ENCODE results near the gene LMOD3. TPM values are rescaled to one million over a fixed set of nuclear protein-coding genes. Genes with fewer than 3 reads are reported as not detected.

LMOD3 gene
- total RNA-seq: not detected in 2 replicates

DNA sequence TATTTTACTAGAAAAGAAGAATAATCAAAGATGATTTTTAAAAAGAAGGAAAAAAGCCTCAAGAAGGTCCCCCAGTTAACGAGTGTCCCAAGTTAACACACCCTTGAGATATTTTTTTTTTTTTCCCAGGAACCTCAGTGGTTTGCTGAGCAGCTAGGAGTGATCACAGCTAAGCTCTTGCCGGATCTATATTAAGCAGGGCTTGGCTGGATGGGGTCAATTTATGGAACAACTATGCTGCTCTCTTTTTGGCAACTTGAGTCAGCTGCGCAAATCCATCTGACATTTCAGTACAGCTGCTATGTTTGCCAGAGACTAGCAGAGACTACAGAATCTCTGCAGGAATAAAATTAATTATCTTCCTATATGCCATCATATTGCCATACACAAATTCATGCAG is at the start of gene LMOD3:
TSS of gene LMOD3 (minus strand) at position 193 of the 400 bp plus-strand sequence. CDS start 209 bp downstream, outside the sequence.
- no peak for DNase-seq (ENCODE audit: low read depth)

DNA sequence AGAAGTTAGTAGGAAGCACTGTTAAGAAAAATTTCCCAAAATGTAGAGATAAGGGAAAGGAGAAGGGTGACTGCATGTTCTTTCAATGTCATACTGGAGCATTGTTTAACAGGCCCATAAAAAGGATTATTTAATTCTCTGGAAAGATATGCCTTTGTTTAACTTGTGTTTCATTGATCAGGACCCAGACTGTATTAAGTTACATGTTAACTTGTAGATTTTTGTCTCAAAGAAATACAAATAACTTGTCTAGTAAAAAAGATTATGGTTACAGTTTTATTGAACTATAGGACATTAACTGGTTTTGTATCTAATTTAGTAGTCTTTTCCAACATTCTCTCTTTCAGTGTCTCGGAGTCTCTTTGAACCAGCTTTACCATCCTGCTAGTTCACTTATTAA is 49.7 kb upstream of the LMOD3 start:
- no peak for DNase-seq (ENCODE audit: low read depth)

DNA sequence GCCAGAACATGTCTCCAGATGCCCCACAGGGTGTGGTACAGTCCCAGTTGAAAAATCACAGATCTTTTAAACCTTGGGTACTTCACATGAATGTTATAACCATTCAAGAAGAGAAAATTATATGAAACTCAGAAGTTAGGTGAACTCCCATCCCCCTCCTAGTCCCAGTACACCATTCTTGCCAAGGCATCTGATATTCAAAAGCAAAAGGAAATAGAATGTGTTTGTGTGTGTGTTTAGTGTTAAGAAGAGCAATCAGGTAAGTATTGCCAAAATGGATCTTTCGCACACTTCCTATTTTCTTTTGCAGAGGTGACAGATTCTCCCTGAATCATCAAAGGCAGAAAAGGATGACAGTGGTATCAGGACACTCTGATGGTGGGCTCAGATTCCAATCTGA is 44.1 kb upstream of the LMOD3 start:
- no peak for DNase-seq (ENCODE audit: low read depth)

DNA sequence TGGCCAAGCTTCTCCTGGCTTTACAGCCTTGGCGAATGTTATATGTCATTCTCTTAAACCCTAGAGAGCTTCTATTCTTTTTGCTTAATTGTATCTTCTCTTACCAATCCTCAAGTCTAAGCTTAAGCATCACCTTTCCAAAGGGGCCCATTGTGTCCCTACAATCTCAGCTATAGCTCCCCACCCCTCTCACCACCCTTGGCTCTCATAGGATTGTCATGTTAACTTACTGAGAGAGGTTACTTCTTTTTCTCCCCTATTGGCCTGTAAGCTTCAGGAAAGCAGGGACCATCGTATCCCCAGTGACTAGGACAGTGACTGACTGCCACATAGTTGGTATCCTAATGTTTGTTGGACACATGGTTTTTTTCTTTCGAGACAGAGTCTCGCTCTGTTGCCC is 43.3 kb upstream of the LMOD3 start:
- DNase-seq (ENCODE audit: low read depth): no peak

DNA sequence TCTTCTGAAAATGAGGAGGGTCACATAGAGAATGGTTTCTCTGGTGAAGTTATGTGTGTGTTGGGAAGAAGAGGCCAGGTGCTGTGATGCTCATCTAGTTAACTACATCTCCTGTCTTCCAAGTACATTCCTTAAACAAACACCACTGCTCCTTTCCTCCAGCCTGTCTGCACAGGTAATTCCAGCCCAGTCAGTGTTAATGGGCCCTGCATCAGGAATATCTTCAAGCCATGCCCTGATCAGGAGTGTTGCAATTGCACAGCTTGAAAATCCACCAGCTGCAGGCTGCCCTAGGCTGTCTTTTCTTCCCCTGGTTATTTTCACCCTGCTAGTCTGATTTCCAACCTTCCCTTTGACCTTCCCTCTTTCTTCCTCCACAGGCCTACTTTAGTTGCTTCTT is 41.9 kb upstream of the LMOD3 start:
- no peak for DNase-seq (ENCODE audit: low read depth)

DNA sequence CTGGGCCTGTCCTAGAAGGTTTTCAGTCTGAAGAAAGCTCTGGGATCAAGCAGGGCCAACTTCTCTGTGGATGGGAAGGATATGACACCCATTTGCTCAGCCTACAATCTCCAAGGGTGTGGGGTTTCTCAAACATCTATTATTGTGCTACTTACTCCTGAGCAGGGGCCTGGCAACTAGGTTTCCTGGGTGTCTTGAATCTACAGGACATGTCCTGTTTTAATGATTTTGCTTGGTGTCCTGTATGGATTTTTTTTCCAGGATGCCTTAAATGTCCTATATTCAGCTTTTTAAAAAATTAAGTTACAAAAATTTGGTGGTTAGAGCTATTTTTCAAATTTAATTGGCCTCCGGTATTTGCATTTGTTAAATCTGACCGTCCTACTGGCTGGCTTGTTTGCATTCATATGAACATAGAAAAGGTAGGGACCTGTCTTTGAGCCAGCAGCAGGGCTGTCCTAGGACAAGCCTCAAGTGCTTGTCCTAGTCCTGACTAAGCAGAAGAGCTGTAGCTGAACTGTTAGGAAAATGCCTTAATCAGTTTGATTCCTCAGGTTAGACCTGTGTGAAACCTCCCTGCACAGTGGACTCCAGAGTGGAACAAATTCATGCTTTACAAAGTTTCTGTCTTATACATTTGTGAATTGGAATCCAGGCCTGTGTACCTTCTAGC is 40.0 kb upstream of the LMOD3 start:
- no peak for DNase-seq (ENCODE audit: low read depth)

DNA sequence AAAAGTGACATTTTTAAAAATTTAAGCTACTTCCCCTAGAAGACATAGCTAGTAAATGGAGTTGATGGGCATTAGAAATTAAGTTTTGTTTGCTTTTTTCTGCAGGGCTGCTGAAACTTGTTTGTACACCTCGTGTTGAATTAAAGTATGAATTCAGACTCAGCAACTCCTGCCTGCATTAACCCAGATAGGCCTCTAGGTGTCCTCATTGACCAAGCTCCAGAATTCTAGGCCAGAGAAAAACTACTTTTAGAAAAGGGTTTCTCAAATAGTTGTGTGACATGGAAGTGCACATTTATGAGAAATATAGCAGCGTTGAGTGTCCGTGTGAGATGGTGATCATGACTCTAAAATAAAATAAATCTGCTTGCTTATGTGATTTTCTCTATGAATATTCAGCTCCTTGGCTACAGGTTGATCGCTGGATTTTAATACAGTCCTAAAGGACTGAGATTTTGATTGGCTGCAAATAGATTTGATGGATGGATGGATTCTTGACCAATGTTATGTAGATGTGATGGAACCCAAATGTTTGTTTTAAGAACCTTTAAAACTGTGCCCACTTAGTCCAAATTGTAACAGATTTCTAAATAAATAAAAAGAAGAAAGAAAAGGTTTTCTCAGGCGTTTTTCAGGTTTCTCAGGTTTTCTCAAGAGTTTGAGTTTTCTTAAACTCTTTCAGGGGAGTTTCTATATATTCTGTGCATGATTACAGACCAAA is 39.4 kb upstream of the LMOD3 start:
- peak; percentile 45 for DNase-seq (ENCODE audit: low read depth)

DNA sequence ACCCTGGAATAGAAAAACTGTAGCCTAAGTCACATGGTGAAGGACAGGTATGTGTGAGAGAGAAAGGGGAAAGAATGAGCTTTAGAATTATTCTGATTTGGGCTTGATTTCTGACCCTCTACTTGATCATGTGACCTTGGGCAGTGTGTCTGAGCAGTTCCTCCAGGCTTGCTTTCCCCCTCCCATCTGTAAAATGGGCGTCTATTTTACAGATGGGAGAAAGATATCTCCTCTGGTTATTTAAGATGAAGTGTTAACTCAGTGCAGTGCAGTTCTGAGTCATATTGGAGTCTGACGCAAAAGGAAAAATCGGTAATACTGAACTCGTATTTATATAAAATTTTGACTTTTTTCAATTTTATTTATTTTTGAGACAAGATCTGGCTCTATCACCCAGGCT is 38.1 kb upstream of the LMOD3 start:
- no peak for DNase-seq (ENCODE audit: low read depth)

DNA sequence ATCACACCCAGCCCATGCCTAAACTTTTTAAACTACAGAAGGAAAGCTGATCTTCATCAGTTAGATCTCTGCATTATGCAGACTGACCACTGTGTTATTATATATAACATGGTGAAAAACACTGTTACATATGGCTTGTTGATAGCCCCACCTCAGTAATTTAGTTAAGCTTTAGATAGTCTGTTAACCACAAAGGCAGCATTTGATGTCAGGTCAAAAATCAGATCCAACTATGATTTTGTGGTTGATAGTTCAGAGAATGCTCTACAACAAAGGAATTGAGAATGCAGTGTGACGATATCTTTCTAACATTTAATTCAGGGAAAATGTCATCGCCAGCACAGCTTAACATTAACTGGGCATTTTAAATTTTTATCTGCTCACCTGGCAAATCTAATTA is 37.7 kb upstream of the LMOD3 start:
- DNase-seq (ENCODE audit: low read depth): no peak

DNA sequence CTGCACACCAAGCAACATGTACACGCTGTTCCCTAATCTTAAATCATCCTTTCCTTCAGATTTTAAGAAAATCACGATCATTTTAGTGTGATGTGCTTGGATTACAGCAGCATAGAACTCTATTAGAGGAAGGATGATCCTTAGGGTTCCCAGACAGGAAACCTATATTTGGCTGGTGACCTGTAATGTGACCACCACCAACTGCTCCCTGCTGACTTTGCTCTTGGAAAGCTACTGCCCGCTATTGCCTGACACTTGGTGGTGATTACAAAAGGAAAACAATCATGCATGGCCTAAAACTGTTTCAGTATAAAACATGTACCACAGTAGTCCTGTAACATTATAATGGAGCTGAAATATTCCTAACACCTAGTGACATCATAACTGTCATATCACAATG is 27.2 kb upstream of the LMOD3 start:
- no peak for DNase-seq (ENCODE audit: low read depth)

DNA sequence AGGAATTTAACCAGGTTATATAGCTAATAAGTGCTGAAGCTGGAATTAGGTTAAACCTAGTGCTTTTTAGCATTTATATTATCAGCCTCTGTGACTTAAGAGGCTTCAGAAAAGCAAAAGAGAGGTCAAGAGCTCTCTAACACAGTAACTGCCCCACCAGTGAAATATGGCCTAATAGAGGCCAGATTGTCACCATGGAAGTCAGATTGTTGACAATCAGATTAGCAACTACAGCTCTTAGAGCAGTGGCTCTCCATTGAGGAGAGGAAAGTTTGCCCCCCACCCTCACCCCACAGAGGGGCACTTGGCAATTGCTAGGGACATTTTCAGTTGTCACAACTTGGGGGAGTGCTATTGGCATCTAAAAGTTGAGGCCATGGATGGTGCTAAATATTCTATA is 23.3 kb upstream of the LMOD3 start:
- no peak for DNase-seq (ENCODE audit: low read depth)

DNA sequence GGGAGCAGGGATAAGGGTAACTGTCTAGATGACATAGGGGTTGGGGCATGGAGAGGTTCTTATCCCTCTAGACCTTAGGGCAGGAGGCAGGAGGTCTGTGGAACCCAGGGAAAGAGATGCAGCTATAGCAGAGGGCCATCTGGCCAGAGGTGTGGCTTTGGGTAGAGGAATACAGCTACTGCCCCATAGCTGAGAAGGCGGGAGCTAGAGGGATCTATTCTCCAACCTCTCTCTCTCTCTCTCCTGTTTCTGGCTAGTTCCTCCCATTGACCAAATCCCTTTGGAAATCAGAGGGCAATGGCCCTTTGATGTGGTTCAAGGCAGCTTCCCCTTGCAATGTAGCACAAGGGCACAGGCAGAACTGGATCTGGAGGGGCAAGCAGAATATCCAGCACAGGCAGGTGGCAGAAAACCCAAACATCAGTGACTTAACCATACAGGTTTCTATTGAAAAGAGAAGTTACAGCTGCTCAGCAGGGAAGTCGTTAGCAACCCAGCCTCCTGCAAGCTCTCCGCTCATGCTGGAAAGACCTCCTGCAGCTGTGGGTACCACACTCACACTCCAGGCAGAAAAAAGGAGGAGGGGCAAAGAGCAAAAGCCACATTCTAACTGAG is 22.3 kb upstream of the LMOD3 start:
- no peak for DNase-seq (ENCODE audit: low read depth)

DNA sequence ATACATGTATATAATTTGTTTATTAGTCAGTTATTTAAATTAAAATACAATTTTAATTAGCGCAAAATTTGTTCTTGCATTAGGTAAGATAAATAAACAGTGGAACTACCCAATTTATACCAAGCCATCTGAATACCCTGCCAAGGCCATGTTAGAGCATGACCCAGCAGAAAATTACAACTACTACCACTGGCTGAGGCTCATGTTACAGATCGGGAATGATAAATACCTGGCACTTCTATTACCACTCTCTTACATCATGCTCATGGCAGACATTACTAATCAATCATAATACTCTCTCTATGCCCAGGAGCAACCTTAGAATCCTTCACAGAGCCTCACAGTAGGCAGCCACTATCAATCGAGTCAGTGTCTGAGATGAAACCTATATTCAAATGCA is 21.2 kb upstream of the LMOD3 start:
- DNase-seq (ENCODE audit: low read depth): peak; percentile 7

DNA sequence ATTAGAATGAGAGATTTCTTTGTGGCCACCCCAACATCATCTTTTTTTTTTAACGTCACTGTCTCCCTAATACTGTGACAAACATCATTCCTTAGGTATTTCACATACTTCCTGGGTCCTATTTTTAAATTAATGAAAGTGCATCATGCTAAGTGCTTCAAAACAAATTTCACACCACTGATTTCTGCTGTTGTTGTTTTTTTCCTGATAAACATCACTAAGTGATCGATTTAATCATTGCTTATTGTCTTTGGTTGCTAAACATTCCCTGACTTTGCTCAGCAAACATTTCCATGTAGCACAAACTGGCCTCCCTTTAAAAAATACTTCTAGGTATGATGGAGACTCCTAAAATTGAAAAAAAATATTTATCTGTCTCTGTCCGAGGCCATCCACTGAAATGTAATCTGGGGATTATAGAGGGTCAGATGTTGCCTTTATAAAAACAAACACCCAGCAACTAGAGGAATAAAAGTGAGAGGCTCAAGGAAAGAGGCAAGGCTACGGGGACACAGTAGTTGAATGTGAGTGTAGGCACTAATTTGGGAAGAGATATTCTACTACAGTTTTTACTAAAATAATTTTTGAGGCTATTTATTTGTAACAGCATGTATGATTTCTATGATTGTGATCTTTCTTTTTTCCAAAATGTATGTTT is 20.5 kb upstream of the LMOD3 start:
- no peak for DNase-seq (ENCODE audit: low read depth)

DNA sequence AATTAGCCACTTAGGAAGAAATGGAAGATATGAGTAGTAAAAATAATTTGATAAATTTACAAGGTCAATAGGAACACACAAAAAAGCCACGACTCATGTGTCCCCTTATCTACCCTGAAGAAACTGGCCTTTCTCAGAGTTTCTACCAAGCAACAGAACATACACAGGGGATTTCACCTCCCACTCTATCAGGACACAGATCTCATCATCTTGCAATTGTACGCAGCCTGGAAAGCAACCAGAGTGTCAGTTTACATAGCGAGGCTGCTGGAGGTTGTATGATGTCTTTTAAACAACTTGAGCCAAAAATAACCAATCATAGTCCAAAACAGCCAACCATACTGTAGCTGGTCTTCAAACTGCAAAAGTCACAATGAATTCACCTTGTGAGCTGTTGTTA is 19.7 kb upstream of the LMOD3 start:
- DNase-seq (ENCODE audit: low read depth): no peak

DNA sequence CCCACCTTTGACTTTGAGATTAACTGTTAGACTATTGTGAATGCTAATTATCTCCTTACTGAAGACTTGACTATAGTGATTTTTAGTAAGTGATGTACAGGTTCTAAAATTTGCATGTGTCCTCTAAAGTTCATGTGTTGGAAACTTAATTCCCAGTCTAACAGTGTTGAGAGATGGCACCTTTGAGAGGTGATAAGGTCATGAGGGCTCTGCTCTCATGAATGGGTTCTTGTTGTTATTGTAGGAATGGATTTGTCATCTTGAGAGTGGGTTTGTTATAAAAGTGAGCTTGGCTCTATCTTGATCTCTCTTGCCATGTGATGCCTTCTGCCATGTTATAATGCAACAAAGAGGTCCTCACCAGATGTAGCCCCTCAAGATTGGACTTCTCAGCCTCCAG is 18.9 kb upstream of the LMOD3 start:
- DNase-seq (ENCODE audit: low read depth): no peak

DNA sequence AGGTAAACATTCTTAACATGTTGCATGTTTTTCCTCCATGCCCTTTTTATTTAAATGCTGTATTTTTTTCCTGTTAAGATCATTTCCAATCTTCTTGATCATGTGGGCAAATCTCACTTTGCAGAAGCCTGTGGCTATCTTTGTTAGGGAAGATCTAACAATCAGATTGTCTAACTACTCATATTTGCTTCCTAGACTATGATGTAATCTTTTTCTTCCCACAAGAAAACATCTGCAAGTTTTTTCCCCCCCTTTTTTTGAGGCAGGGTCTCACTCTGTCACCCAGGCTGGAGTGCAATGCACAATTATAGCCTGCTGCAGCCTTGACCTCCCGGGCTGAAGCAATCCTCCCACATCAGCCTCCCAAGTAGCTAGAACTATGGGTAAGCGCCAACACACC is 15.0 kb upstream of the LMOD3 start:
- DNase-seq (ENCODE audit: low read depth): no peak

DNA sequence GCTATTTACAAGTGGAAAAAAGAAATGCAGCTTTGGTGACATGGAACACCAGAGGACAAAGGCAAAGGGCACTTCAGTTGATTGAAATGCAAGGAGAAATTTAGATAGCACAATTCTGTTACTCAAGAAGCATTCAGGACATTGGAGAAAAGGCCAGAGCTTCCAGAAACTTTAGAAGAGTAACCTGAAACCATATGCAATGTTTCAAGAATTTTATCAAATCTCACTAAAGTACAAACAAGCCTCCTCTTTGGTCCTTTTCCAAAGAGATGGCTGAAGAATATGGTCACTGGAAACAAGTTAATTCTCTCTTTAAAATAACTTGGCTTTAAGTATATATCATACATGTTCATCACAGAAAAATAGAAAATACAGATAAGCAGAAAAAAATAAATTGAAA is 14.6 kb upstream of the LMOD3 start:
- DNase-seq (ENCODE audit: low read depth): no peak

DNA sequence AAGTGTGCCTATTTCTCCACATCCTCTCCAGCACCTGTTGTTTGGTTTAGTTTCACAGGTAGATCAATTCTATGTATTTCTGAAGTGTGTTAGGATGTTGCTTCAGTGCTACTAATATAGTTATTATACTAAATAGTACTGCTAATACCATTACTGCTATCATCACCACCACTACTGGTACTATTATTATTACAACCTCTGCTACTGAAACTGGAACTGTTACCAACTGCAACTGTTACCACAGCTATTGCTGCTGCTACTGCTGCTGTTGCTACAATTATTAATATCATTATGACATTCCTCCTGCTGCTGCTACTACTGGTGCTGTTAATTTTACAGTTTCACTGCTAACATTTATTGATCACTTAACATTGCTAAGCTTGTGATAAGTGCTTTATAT is 8.3 kb upstream of the LMOD3 start:
- DNase-seq (ENCODE audit: low read depth): no peak

DNA sequence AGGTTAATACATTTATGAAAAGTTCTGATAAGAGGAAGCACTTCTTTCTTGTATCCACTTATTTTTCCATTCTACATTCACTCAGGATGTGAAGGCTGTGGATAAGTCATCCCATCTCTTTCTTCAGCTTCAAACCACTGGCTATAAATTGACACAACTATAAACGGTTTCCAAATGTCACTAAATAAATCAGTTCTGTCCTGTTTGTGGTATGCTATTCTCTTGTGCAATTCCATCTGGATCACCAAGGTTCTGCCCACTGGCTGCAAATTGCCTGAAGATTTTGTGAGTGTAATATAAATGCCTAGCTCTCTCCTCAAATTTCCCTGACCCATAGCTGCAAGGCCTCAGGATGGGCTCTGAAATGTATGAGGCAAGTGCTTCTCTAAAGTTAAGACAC is 7.1 kb upstream of the LMOD3 start:
- DNase-seq (ENCODE audit: low read depth): peak; percentile 17

DNA sequence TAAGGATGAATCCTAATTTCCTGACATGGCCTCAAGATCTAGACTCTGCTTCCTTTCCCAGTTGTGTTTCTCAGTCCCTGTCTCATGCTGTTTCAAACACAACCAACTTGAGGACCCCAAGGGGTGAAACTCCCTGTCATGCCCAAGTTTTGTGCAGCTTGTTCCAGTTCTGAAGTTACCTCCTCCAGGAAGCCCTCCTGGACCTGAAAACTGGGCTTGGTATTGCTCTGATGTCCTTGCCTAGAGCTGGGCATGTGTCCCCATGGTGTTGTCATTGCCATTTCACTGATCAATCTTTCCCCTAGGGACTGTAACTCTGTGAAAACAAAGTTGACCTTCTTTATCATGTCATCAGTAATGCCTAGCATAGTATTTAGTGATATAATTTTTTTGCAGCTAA is 6.1 kb upstream of the LMOD3 start:
- DNase-seq (ENCODE audit: low read depth): no peak

DNA sequence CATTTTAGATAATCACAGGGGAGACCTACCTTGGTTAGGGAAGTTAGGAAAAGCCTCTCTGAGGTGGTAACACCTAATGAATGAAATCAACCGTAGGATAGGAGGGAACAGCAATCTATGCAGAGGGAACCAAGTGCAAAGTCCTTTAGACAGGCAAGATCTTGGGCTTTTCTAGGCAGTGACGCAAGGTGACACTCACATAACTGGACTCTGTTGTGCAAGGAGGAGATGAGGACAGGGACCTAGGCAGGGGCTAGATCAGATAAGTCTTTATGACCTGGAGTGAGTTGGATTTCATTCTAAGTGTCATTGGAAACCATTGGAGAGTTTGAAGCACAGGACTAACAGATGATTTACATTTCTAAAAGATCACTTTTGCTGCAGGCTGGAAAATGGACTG is 4.6 kb upstream of the LMOD3 start:
- no peak for DNase-seq (ENCODE audit: low read depth)

DNA sequence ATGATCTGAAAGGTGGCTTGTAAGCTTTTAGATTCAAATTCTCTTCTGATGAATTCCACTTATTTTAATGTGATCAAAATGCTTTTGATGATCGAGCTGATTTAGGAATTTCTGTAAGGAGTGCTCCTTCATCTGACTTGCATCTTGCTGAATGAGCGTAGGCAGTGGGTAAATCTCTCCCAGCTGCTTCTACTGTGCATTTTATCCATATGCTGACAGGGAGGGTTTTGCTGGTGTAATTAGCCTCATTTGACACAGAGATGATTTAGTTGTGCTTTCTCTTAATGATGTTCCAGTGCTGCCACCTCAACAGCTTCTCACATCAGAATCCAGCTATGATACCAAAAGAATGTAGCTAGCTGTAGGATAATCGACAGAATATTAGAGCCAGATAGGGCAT is 3.8 kb upstream of the LMOD3 start:
- DNase-seq (ENCODE audit: low read depth): no peak
